HG02798 (cell line): Measurements from ENCODE around the gene EPB41L1.

ENCODE experiments used
- ATAC-seq: cut with Tn5 transposase; IDR thresholded peaks from one replicate; pipeline ENCODE4 v1.9.1; 2021; ENCODE audit warnings: mild to moderate bottlenecking; ENCODE audit not compliant: unreplicated experiment, poor library complexity

EPB41L1 gene

GRCh38 chr20:36153204-36153603, 1.3 kb upstream of the EPB41L1 start:
- ATAC-seq: no peak

GRCh38 chr20:36153736-36154699, 522 bp upstream of the EPB41L1 start:
- ATAC-seq: no peak

GRCh38 chr20:36155629-36155971, 1.1 kb downstream of the EPB41L1 start:
- no peak for ATAC-seq

- ATAC-seq: no peak
Observed at GRCh38 chr20:36155991-36156390, 1.5 kb downstream of the EPB41L1 start.

- no peak for ATAC-seq
Observed at GRCh38 chr20:36157610-36158009, 3.1 kb downstream of the EPB41L1 start.

GRCh38 chr20:36158160-36158741, 3.7 kb downstream of the EPB41L1 start:
- ATAC-seq: no peak

- ATAC-seq: no peak
Observed at GRCh38 chr20:36159833-36160232, 5.3 kb downstream of the EPB41L1 start.

GRCh38 chr20:36162272-36162966, 7.9 kb downstream of the EPB41L1 start:
- ATAC-seq: no peak

- ATAC-seq: no peak
Observed at GRCh38 chr20:36167902-36168503, 13.5 kb downstream of the EPB41L1 start.

GRCh38 chr20:36170542-36171215, 16.1 kb downstream of the EPB41L1 start:
- ATAC-seq: no peak

GRCh38 chr20:36173451-36173933, 19.0 kb downstream of the EPB41L1 start:
- ATAC-seq: no peak

- no peak for ATAC-seq
Observed at GRCh38 chr20:36175016-36175415, 20.5 kb downstream of the EPB41L1 start.

GRCh38 chr20:36175475-36175995, 21.0 kb downstream of the EPB41L1 start:
- ATAC-seq: no peak

GRCh38 chr20:36177716-36178115, 23.2 kb downstream of the EPB41L1 start:
- no peak for ATAC-seq

- no peak for ATAC-seq
Observed at GRCh38 chr20:36179170-36179945, 24.8 kb downstream of the EPB41L1 start.

- ATAC-seq: no peak
Observed at GRCh38 chr20:36180323-36180722, 25.8 kb downstream of the EPB41L1 start.

GRCh38 chr20:36181934-36182603, 27.5 kb downstream of the EPB41L1 start:
- ATAC-seq: no peak

- ATAC-seq: no peak
Observed at GRCh38 chr20:36182604-36183154, 28.1 kb downstream of the EPB41L1 start.
